ENCODE data around the gene PHACTR1.

The PHACTR1 gene

GRCh38 chr6:13063300-13063918 is 346.8 kb downstream of the PHACTR1 start:
- DNase-seq (ENCODE audit: low read depth in 1 of 2, low spot score in 1 of 2), result no peak

GRCh38 chr6:13065581-13065980 is 349.0 kb downstream of the PHACTR1 start:
- DNase-seq (ENCODE audit: low read depth in 1 of 2, low spot score in 1 of 2), result no peak

- no peak for DNase-seq (ENCODE audit: low read depth in 1 of 2, low spot score in 1 of 2)
Observed at GRCh38 chr6:13066050-13066449, 349.5 kb downstream of the PHACTR1 start.

GRCh38 chr6:13066820-13067219 is 350.3 kb downstream of the PHACTR1 start:
- no peak for DNase-seq (ENCODE audit: low read depth in 1 of 2, low spot score in 1 of 2)

- no peak for DNase-seq (ENCODE audit: low read depth in 1 of 2, low spot score in 1 of 2)
Observed at GRCh38 chr6:13068586-13069210, 352.1 kb downstream of the PHACTR1 start.

GRCh38 chr6:13071550-13072345 is 355.2 kb downstream of the PHACTR1 start:
- DNase-seq (ENCODE audit: low read depth in 1 of 2, low spot score in 1 of 2), result no peak

GRCh38 chr6:13072686-13073347 is 356.2 kb downstream of the PHACTR1 start:
- no peak for DNase-seq (ENCODE audit: low read depth in 1 of 2, low spot score in 1 of 2)

- DNase-seq (ENCODE audit: low read depth in 1 of 2, low spot score in 1 of 2), result no peak
Observed at GRCh38 chr6:13074415-13075140, 358.0 kb downstream of the PHACTR1 start.

GRCh38 chr6:13075141-13075845 is 358.7 kb downstream of the PHACTR1 start:
- DNase-seq (ENCODE audit: low read depth in 1 of 2, low spot score in 1 of 2), result no peak

- no peak for DNase-seq (ENCODE audit: low read depth in 1 of 2, low spot score in 1 of 2)
Observed at GRCh38 chr6:13076575-13076974, 360.0 kb downstream of the PHACTR1 start.

- DNase-seq (ENCODE audit: low read depth in 1 of 2, low spot score in 1 of 2), result no peak
Observed at GRCh38 chr6:13077117-13077516, 360.6 kb downstream of the PHACTR1 start.

- no peak for DNase-seq (ENCODE audit: low read depth in 1 of 2, low spot score in 1 of 2)
Observed at GRCh38 chr6:13079096-13079723, 362.6 kb downstream of the PHACTR1 start.

- no peak for DNase-seq (ENCODE audit: low read depth in 1 of 2, low spot score in 1 of 2)
Observed at GRCh38 chr6:13080462-13081188, 364.1 kb downstream of the PHACTR1 start.

GRCh38 chr6:13081189-13081563 is 364.6 kb downstream of the PHACTR1 start:
- DNase-seq (ENCODE audit: low read depth in 1 of 2, low spot score in 1 of 2), result no peak

GRCh38 chr6:13089296-13089994 is 372.9 kb downstream of the PHACTR1 start:
- DNase-seq (ENCODE audit: low read depth in 1 of 2, low spot score in 1 of 2), result no peak

- DNase-seq (ENCODE audit: low read depth in 1 of 2, low spot score in 1 of 2), result no peak
Observed at GRCh38 chr6:13091192-13091591, 374.6 kb downstream of the PHACTR1 start.

- no peak for DNase-seq (ENCODE audit: low read depth in 1 of 2, low spot score in 1 of 2)
Observed at GRCh38 chr6:13094781-13095425, 378.3 kb downstream of the PHACTR1 start.

GRCh38 chr6:13096084-13096483 is 379.5 kb downstream of the PHACTR1 start:
- DNase-seq (ENCODE audit: low read depth in 1 of 2, low spot score in 1 of 2), result no peak

All from activated CD4-positive, alpha-beta T cell treated with anti-CD3 and anti-CD28 coated beads, Interleukin-2, amount 50 U/mL, for 24 hours (primary cell).